ENCODE results near the gene KPNA4.

KPNA4 gene

GRCh38 chr3:160448845-160449635 is 116.3 kb downstream of the KPNA4 start:
- no peak for DNase-seq

- no peak for DNase-seq
Observed at GRCh38 chr3:160447544-160447943, 117.8 kb downstream of the KPNA4 start.

- DNase-seq = no peak
Observed at GRCh38 chr3:160446522-160447056, 118.8 kb downstream of the KPNA4 start.

- no peak for DNase-seq
Observed at GRCh38 chr3:160445854-160446253, 119.5 kb downstream of the KPNA4 start.

Measured in activated CD4-positive, alpha-beta T cell treated with anti-CD3 and anti-CD28 coated beads, Interleukin-2, amount 50 U/mL, for 4 hours (primary cell).